PFSK-1 (cell line): ENCODE results near the gene USP5.

Source experiments
- FOXP2 ChIP-seq: optimal IDR thresholded peaks from 2 replicates; pipeline ENCODE3; 2011; ENCODE audit warnings: borderline replicate concordance, control low read depth, inconsistent platforms; ENCODE audit not compliant: insufficient read depth; ENCODE audit errors: extremely low read length, extremely low read depth
- POLR2AphosphoS5 ChIP-seq: IDR thresholded peaks from 2 replicates; pipeline ENCODE4 v1.6.1; 2012; ENCODE audit warnings: low read depth, mild to moderate bottlenecking, control low read depth, low read length, moderate library complexity
- REST ChIP-seq, 2 experiments: IDR thresholded peaks; 2 replicates each; pipeline versions ENCODE4 v1.6.1 to v1.8.0; 2011 to 2012; ENCODE audit warnings: low read depth in 2 of 2, low read length in 2 of 2, control low read depth in 1 of 2, inconsistent platforms in 1 of 2, mild to moderate bottlenecking in 1 of 2, moderate library complexity in 1 of 2; ENCODE audit not compliant: insufficient read depth in 1 of 2
- SIN3A ChIP-seq: IDR thresholded peaks from 2 replicates; pipeline ENCODE4 v1.6.1; 2012; ENCODE audit warnings: mild to moderate bottlenecking, low read length, moderate library complexity, borderline replicate concordance; ENCODE audit not compliant: insufficient read depth
- TAF1 ChIP-seq: IDR thresholded peaks from 2 replicates; pipeline ENCODE4 v1.6.1; 2012; ENCODE audit warnings: low read length, control low read depth, borderline replicate concordance; ENCODE audit not compliant: insufficient read depth

USP5 gene

DNA sequence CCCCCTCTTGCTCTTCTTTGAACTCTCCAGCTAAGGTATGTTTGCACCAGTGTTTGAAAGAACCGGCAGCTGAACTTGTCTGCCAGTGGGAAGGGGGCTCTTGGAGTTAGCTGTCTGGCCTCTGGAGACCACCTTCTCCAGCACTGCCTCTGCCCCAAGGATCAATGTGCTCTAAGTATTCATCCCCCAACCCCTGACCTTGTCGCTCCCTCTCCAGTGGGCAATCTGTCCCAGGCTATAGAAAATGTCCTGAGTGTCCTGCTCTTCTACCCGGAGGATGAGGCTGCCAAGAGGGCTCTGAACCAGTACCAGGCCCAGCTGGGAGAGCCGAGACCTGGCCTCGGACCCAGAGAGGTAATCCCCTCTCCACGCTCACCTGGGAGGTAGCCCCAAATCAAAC, 21.0 kb upstream of the USP5 start:
- TF ChIP-seq REST (IDR thresholded peaks at IDR 0.05; ENCODE audit: insufficient read depth in 1 of 2, low read depth in 2 of 2, low read length in 2 of 2) = no peak
- no peak for TF ChIP-seq TAF1
- TF ChIP-seq POLR2AphosphoS5 = no peak
- TF ChIP-seq FOXP2 = no peak
- no peak for TF ChIP-seq SIN3A

- TF ChIP-seq REST (IDR thresholded peaks at IDR 0.05; ENCODE audit: insufficient read depth in 1 of 2, low read depth in 2 of 2, low read length in 2 of 2) (no peak), SIN3A (no peak), FOXP2 (no peak), TAF1 (no peak), POLR2AphosphoS5 (no peak)
Measured at GRCh38 chr12:6831450-6831995, 20.4 kb upstream of the USP5 start.

- TF ChIP-seq FOXP2 (no peak), POLR2AphosphoS5 (no peak), REST (IDR thresholded peaks at IDR 0.05; ENCODE audit: insufficient read depth in 1 of 2, low read depth in 2 of 2, low read length in 2 of 2) (no peak), SIN3A (no peak), TAF1 (no peak)
Measured at GRCh38 chr12:6832125-6832524, 19.8 kb upstream of the USP5 start.

GRCh38 chr12:6833189-6833890, 18.6 kb upstream of the USP5 start:
- TF ChIP-seq TAF1 = no peak
- no peak for TF ChIP-seq FOXP2
- TF ChIP-seq REST (IDR thresholded peaks at IDR 0.05; ENCODE audit: insufficient read depth in 1 of 2, low read depth in 2 of 2, low read length in 2 of 2) = no peak
- no peak for TF ChIP-seq SIN3A
- TF ChIP-seq POLR2AphosphoS5 = no peak

DNA sequence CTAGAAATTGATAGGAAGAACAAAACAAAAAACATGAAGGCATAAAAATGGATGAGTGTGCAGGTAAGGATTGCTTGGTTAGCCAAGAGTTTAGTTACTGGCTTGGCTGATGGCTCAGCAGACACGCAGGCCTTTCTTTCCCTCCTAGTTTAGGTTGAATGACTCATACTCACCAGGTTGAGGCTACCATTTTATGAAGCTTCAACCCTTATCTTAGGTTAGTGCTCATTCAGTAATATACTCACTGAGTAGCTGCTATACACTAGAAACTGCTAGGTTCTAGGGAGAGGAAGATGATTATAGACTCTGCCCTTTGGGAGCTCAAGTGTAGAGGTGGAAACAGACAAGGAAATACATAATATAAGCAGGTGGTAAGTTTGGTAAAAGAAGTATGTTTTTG, 17.7 kb upstream of the USP5 start:
- TF ChIP-seq TAF1 (no peak), POLR2AphosphoS5 (no peak), SIN3A (no peak), REST (IDR thresholded peaks at IDR 0.05; ENCODE audit: insufficient read depth in 1 of 2, low read depth in 2 of 2, low read length in 2 of 2) (no peak), FOXP2 (no peak)
